ENCODE results near the gene TOMM7. TPM values are rescaled to one million over a fixed set of nuclear protein-coding genes. Genes with fewer than 3 reads are reported as not detected.
A peak's percentile ranks its signal among the peaks of the same experiment; 100 is the strongest.

The TOMM7 gene
- total and polyA plus RNA-seq, 8 donors: 126 to 316 (median 223) TPM

DNA sequence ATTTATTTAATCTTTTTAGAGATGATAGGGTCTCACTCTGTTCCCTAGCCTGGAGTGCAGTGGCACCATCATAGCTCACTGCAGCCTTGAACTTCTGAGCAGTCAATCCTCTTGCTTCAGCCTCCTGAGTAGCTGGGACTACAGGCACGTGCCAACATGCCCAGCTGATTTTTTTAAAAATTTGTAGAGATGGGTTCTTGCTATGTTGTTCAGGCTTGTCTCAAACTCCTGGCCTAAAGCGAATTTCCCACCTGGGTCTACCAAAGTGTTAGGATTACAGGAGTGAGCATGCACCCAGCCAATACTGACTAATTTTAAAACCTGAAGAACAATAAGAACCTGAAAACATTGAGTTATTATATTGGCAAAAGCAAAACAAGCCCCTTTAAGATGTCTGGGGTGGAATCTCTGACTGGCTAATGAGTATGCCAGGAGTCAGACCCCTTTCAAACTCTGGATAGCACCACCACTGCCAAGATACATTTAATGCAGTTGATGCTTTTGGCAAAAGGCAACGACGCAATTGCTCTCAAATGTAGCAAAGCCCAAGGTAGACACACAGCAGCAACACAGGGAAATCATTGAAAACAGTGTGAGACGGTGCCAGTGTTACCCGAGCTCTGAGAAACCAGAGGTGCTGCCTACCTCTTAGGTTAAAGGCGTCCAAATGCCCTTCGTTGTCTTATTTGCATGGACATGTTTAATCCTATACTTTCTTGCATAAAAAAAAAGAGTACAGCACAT, 40.7 kb upstream of the TOMM7 start:
- Histone ChIP-seq H3K27me3 (no peaks in the 10 kb centered on the region), H3K9me3 (no peaks in the 10 kb centered on the region), H3K27ac (no peak overlapping the region), H3K4me1 (peaks cover 12 to 25% (median 20%) of the 10 kb centered on the region in 3 donors), H3K4me3 (no peak overlapping the region), H3K36me3 (no peaks in the 10 kb centered on the region)
- 94 to 100% methylated on average over 8 of the region's 8 CpGs for WGBS, 2 donors
- DNase-seq (no peak), ATAC-seq (no peak), FAIRE-seq (no peak)
- intact Hi-C loops (cut with DNase I): no loop called here
- TF ChIP-seq CTCF (IDR thresholded peaks at IDR 0.05): no peak

DNA sequence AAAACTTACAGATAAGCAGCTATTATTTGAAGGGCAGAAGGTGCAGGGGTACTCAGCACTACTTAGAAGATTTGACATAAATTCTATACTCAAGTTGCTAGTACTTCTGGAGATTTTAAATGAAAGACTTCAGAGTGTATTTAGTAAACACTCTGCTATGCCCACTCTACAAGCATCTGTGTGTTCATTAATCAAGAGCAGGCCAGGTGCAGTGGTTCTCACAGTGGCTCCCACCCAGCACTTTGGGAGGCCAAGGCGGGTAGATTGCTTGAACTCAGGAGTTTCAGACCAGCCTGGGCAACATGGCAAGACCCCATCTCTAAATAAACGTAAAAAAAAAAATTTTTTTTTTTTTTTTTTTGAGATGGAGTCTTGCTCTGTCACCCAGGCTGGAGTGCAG, 38.9 kb upstream of the TOMM7 start:
- Histone ChIP-seq H3K27me3 (no peaks in the 10 kb centered on the region), H3K36me3 (no peaks in the 10 kb centered on the region), H3K4me3 (no peak overlapping the region), H3K9me3 (no peaks in the 10 kb centered on the region), H3K4me1 (peaks cover 12 to 25% (median 20%) of the 10 kb centered on the region in 3 donors), H3K27ac (peak overlapping the region in 2 of 4 donors; percentile 62 to 68)
- FAIRE-seq (no peak), DNase-seq (peak in 5 of 6 donors; percentile 44 to 77 (median 54)), ATAC-seq (peak; percentile 46 to 84 (median 55))
- 45 to 46% methylated on average over 2 of the region's 2 CpGs for WGBS, 2 donors
- TF ChIP-seq CTCF (IDR thresholded peaks at IDR 0.05): no peak
- intact Hi-C loops (cut with DNase I): no loop called here

GRCh38 chr7:22860784-22861482, 38.3 kb upstream of the TOMM7 start:
- Histone ChIP-seq H3K36me3 (no peaks in the 10 kb centered on the region), H3K9me3 (no peaks in the 10 kb centered on the region), H3K27me3 (no peaks in the 10 kb centered on the region), H3K4me1 (peaks cover 12 to 28% (median 20%) of the 10 kb centered on the region in 3 donors), H3K4me3 (no peak overlapping the region), H3K27ac (peak overlapping the region in 3 of 4 donors; percentile 57 to 68 (median 62))
- WGBS, 2 donors: 73 to 77% methylated on average over 4 of the region's 4 CpGs
- FAIRE-seq (no peak), DNase-seq (no peak), ATAC-seq (peak in 2 of 4 donors; percentile 21 to 37)
- TF ChIP-seq CTCF (IDR thresholded peaks at IDR 0.05): peak in 2 of 4 donors; percentile 12 to 30
- intact Hi-C loops (cut with DNase I): no loop called here

DNA sequence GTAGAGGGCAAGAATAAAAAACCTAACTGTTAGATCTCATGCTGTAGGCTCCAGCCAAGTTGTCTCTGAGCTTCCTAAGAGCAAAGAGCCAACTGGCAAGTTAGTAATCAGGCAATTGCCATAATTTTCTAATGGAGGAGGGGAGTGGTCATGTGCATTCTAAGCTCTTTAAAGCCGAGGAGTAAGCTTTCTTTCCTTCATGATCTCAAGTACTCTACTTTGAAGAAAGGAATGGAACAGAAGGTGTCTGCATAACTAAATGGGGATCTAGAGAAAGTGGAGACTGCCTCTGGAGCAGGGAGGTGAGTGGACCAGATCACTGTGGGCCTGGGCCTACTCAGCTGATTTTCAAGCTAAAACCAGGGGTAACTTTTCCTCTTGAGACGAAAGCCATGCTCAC, 37.7 kb upstream of the TOMM7 start:
- Histone ChIP-seq H3K4me1 (peaks cover 12 to 31% (median 20%) of the 10 kb centered on the region in 3 donors), H3K27me3 (no peaks in the 10 kb centered on the region), H3K36me3 (no peaks in the 10 kb centered on the region), H3K27ac (peak overlapping the region in 3 of 4 donors; percentile 38 to 68 (median 57)), H3K4me3 (no peak overlapping the region), H3K9me3 (no peaks in the 10 kb centered on the region)
- FAIRE-seq (no peak), ATAC-seq (peak in 1 of 4 donors; percentile 18), DNase-seq (no peak)
- TF ChIP-seq CTCF (IDR thresholded peaks at IDR 0.05): no peak
- intact Hi-C loops (cut with DNase I): no loop called here
- WGBS, 2 donors: 82 to 87% methylated on average over 2 of the region's 2 CpGs

Measured in pancreas (tissue), 10 donors.